Activated naive CD8-positive, alpha-beta T cell treated with anti-CD3 and anti-CD28 coated beads, Interleukin-2, amount 50 U/mL, for 24 hours (primary cell): ENCODE measurements around the gene RBMS3.
"Not testable (repeated sequence)": the region's sequence is repeated elsewhere in the genome, so short reads cannot be mapped to it uniquely, and the experiment has no call there.

Source experiments
- ATAC-seq: fragments of 150-1000 bp; cut with Tn5 transposase; one replicate; pipeline ENCODE4 v1.10.0; 2021
- DNase-seq: peaks from one replicate; pipeline ENCODE4 v3.0.0; 2021
- H3K27ac Mint-ChIP-seq: one replicate; pipeline ENCODE4 v1.8.0; 2021; ENCODE audit warnings: mild to moderate bottlenecking, mixed read lengths
- H3K27me3 Mint-ChIP-seq: one replicate; pipeline ENCODE4 v1.8.0; 2021; ENCODE audit warnings: mixed read lengths
- H3K36me3 Mint-ChIP-seq: one replicate; pipeline ENCODE4 v1.8.0; 2021; ENCODE audit warnings: low read depth, mixed read lengths
- H3K4me1 Mint-ChIP-seq: one replicate; pipeline ENCODE4 v1.8.0; 2021; ENCODE audit warnings: mixed read lengths
- H3K4me3 Mint-ChIP-seq: one replicate; pipeline ENCODE4 v1.8.0; 2021; ENCODE audit warnings: mild to moderate bottlenecking, moderate library complexity, mixed read lengths
- H3K9me3 Mint-ChIP-seq: one replicate; pipeline ENCODE4 v1.8.0; 2021; ENCODE audit warnings: mixed read lengths

Gene RBMS3

GRCh38 chr3:29761517-29761916, 480.6 kb downstream of the RBMS3 start:
- Mint-ChIP-seq H3K36me3 (no peaks in the 10 kb centered on the region), H3K27me3 (peaks cover under 1% of the 10 kb centered on the region), H3K4me1 (no peaks in the 10 kb centered on the region), H3K4me3 (no peak overlapping the region), H3K27ac (no peak overlapping the region), H3K9me3 (no peaks in the 10 kb centered on the region)
- ATAC-seq (no peak), DNase-seq (no peak)

DNA sequence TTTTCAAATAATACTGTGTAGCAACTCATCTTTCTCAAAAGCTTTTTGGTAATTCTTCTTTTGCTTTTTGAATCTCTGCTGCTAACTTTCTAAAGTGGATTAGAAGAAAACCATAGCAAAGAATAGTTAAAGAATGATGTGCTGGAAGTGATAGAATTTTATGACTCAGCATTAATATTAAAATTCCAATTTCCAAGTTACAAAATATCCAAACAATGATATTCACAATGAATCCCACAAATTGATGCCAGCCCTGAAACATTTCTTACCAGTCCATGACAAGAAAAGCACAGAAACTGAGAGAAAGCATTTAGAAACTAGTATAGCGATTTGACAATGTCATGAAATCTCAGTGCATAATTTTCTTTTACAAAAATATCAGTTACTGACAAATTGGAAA, 482.2 kb downstream of the RBMS3 start:
- H3K4me3 Mint-ChIP-seq = no peak overlapping the region
- no peak overlapping the region for H3K27ac Mint-ChIP-seq
- no peak for ATAC-seq
- no peaks in the 10 kb centered on the region for H3K36me3 Mint-ChIP-seq
- H3K27me3 Mint-ChIP-seq = peaks cover 3% of the 10 kb centered on the region
- no peaks in the 10 kb centered on the region for H3K4me1 Mint-ChIP-seq
- H3K9me3 Mint-ChIP-seq = no peaks in the 10 kb centered on the region
- DNase-seq = no peak

- peaks cover 3% of the 10 kb centered on the region for H3K27me3 Mint-ChIP-seq
- H3K4me1 Mint-ChIP-seq = no peaks in the 10 kb centered on the region
- H3K4me3 Mint-ChIP-seq = no peak overlapping the region
- ATAC-seq (no peak), DNase-seq (no peak)
- no peaks in the 10 kb centered on the region for H3K9me3 Mint-ChIP-seq
- no peaks in the 10 kb centered on the region for H3K36me3 Mint-ChIP-seq
- no peak overlapping the region for H3K27ac Mint-ChIP-seq
These were observed 483.2 kb downstream of the RBMS3 start for GRCh38 chr3:29764041-29764440.

DNA sequence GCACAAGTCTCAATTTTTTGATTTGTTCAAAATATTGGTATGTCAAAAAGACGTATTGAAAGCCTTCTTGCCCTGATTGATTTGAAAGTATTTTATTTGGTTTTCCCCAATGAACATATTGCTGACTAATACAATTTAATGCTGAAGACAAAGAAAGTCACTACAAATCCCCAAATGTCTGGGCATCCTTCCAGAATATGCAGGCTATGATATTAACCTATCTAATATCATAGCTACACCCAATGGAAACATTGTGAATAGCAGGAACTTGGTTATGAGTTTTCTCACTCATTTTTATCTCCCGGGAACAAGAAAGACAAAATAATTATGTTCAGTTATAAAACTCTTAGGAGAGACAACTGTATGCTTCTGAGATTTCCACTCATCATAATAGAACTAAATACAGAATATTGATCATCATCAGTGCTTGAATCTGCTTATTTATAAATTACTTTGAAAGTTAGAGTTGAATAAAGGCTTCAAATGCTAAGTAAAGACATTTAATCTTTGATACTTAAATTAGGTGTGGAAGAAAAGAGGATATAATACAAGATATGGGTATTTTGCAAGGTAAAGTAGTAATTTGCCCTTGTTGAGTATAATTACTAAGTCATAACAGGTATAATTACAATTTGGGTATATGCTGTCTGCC, 483.9 kb downstream of the RBMS3 start:
- ATAC-seq (no peak), DNase-seq (no peak)
- no peak overlapping the region for H3K27ac Mint-ChIP-seq
- H3K4me3 Mint-ChIP-seq = no peak overlapping the region
- H3K27me3 Mint-ChIP-seq = peaks cover 3% of the 10 kb centered on the region
- H3K36me3 Mint-ChIP-seq = no peaks in the 10 kb centered on the region
- no peaks in the 10 kb centered on the region for H3K9me3 Mint-ChIP-seq
- H3K4me1 Mint-ChIP-seq = no peaks in the 10 kb centered on the region

DNA sequence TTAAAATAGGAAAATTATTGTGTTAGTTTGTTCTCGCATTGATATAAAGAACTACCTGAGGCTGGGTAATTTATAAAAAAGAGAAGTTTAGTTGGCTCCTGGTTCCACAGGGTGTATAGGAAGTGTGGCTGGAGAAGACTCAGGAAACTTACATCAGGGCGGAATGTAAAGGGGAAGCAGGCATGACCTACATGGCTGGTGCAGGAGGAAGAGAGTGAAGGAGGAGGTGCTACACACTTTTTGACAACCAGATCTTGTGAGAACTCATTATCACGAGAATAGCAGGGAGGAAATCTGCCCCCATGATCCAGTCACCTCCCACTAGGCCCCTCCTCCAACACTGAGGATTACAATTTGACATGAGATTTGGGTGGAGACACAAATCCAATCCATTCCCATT, 490.7 kb downstream of the RBMS3 start:
- peaks cover 6% of the 10 kb centered on the region for H3K27me3 Mint-ChIP-seq
- H3K4me3 Mint-ChIP-seq = no peak overlapping the region
- ATAC-seq (no peak), DNase-seq (no peak)
- H3K9me3 Mint-ChIP-seq = no peaks in the 10 kb centered on the region
- no peaks in the 10 kb centered on the region for H3K4me1 Mint-ChIP-seq
- no peak overlapping the region for H3K27ac Mint-ChIP-seq
- no peaks in the 10 kb centered on the region for H3K36me3 Mint-ChIP-seq

- Mint-ChIP-seq H3K27ac (no peak overlapping the region), H3K36me3 (no peaks in the 10 kb centered on the region), H3K27me3 (peaks cover 4% of the 10 kb centered on the region), H3K4me1 (no peaks in the 10 kb centered on the region), H3K4me3 (no peak overlapping the region), H3K9me3 (no peaks in the 10 kb centered on the region)
- DNase-seq = no peak
- no peak for ATAC-seq
These were observed 491.6 kb downstream of the RBMS3 start for GRCh38 chr3:29772436-29772835.

DNA sequence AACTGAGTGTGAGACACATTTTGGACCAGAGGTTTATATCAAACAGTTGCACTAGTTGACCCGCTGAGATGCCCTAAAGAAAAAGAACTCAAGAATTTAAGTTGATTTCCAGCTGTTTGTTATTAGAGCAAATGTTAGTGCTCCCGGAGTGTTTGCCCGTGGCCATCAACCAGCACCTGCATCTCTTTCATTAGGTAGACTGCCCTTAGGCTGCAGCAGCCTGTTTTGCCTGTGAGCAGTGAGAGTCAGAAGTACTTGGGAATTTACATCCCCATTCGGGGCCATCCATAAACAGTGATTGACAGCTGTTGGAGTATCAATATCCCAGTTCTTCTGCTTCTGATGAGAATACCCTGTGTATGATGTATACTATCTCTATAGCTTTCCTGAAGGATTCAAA, 492.6 kb downstream of the RBMS3 start:
- no peak for DNase-seq
- no peak overlapping the region for H3K4me3 Mint-ChIP-seq
- no peaks in the 10 kb centered on the region for H3K36me3 Mint-ChIP-seq
- H3K27ac Mint-ChIP-seq = no peak overlapping the region
- no peaks in the 10 kb centered on the region for H3K4me1 Mint-ChIP-seq
- no peak for ATAC-seq
- H3K9me3 Mint-ChIP-seq = no peaks in the 10 kb centered on the region
- H3K27me3 Mint-ChIP-seq = peaks cover 4% of the 10 kb centered on the region

DNA sequence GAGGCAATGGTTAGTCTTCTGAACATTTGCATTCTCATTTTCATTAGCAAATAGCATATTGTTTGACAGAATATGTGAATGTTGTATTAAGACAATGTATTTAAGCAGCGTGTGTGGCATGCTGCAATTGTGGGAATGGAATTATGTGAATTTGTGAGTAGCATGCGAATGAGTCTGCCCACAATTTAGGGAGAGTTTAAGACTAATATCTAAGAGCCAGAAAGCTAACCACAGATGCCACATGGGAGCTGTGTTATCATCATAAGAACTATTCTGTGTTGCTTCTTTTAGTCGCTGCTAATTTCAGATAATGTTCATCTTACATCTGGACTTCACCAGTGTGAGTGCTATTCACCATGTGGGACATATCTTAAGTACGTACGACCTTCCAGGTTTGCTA, 494.5 kb downstream of the RBMS3 start:
- ATAC-seq = no peak
- no peaks in the 10 kb centered on the region for H3K36me3 Mint-ChIP-seq
- H3K9me3 Mint-ChIP-seq = no peaks in the 10 kb centered on the region
- H3K27ac Mint-ChIP-seq = no peak overlapping the region
- DNase-seq = no peak
- H3K4me1 Mint-ChIP-seq = no peaks in the 10 kb centered on the region
- H3K27me3 Mint-ChIP-seq = peaks cover 4% of the 10 kb centered on the region
- no peak overlapping the region for H3K4me3 Mint-ChIP-seq

DNA sequence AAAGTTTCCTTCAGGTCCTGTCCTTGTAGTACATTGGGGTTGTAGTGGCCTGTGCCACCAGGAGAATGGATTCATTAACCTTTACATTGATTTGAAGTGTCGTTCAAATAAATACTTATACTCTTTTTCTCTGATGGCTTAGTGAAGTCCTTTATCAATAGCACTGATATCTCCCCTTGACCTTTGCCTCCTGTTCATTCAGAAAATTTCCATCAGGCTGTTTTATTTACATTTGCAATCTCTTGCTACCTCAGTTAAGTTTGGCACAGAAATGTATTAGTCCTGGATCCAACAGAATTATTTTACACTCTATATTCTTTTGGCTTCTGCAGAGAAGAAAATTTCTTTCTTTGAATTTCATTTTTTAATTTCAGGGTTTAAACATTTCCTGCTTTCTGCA, 497.0 kb downstream of the RBMS3 start:
- DNase-seq (no peak), ATAC-seq (no peak)
- peaks cover 4% of the 10 kb centered on the region for H3K27me3 Mint-ChIP-seq
- no peak overlapping the region for H3K27ac Mint-ChIP-seq
- no peak overlapping the region for H3K4me3 Mint-ChIP-seq
- no peaks in the 10 kb centered on the region for H3K4me1 Mint-ChIP-seq
- peaks cover 8% of the 10 kb centered on the region for H3K9me3 Mint-ChIP-seq
- H3K36me3 Mint-ChIP-seq = no peaks in the 10 kb centered on the region

DNA sequence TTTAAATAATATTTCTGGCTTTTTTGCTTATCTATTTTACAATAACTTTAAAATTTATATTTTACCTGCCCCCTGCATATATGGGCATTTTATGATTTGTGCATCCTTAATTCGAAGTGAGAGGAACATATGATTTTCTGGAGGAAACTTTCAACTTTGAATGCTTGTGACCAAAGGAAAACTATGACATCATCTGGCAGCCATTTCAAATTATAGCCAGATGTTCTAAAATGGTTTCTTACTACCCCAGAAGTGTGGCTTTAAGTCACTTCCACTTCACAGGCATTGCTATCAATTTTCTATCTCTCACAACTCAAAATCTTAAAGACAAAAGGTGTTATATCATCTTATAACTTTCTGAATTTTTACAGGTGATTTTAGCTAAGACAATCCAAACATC, 508.8 kb downstream of the RBMS3 start:
- H3K4me3 Mint-ChIP-seq = no peak overlapping the region
- DNase-seq = no peak
- no peak overlapping the region for H3K27ac Mint-ChIP-seq
- no peaks in the 10 kb centered on the region for H3K4me1 Mint-ChIP-seq
- H3K9me3 Mint-ChIP-seq = peaks cover 4% of the 10 kb centered on the region
- H3K27me3 Mint-ChIP-seq = peaks cover 5% of the 10 kb centered on the region
- no peaks in the 10 kb centered on the region for H3K36me3 Mint-ChIP-seq
- ATAC-seq = no peak

- Mint-ChIP-seq H3K9me3 (no peaks in the 10 kb centered on the region), H3K4me3 (no peak overlapping the region), H3K4me1 (no peaks in the 10 kb centered on the region), H3K27ac (no peak overlapping the region), H3K27me3 (no peaks in the 10 kb centered on the region), H3K36me3 (no peaks in the 10 kb centered on the region)
- DNase-seq (no peak), ATAC-seq (no peak)
These were observed 515.9 kb downstream of the RBMS3 start for GRCh38 chr3:29796808-29797207.

- Mint-ChIP-seq H3K4me3 (no peak overlapping the region), H3K27ac (no peak overlapping the region), H3K4me1 (no peaks in the 10 kb centered on the region), H3K36me3 (no peaks in the 10 kb centered on the region), H3K9me3 (no peaks in the 10 kb centered on the region), H3K27me3 (no peaks in the 10 kb centered on the region)
- no peak for DNase-seq
- no peak for ATAC-seq
These were observed 521.2 kb downstream of the RBMS3 start for GRCh38 chr3:29802057-29802456.

DNA sequence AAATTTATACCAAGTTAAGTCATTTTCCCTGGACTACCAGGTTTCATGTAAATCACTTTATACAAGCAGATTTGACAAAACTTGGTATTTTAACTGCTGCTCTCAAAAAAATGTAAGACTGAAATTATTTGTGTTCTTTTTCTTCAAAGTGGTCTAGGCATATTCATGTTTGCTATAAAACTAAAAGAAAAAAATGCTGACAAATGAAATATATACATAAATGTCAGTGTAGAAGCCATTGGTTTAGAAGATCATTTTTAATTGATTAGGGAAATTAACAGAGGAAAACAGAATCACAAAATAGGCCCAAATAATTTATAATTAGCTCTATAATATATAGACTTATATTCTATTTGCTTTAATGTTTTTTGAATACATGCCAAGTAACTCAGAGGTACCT, 523.2 kb downstream of the RBMS3 start:
- no peak for ATAC-seq
- H3K27me3 Mint-ChIP-seq = no peaks in the 10 kb centered on the region
- no peak overlapping the region for H3K27ac Mint-ChIP-seq
- no peaks in the 10 kb centered on the region for H3K9me3 Mint-ChIP-seq
- H3K4me3 Mint-ChIP-seq = no peak overlapping the region
- no peak for DNase-seq
- no peaks in the 10 kb centered on the region for H3K4me1 Mint-ChIP-seq
- no peaks in the 10 kb centered on the region for H3K36me3 Mint-ChIP-seq

GRCh38 chr3:29805757-29806156, 524.9 kb downstream of the RBMS3 start:
- DNase-seq = no peak
- no peak for ATAC-seq

DNA sequence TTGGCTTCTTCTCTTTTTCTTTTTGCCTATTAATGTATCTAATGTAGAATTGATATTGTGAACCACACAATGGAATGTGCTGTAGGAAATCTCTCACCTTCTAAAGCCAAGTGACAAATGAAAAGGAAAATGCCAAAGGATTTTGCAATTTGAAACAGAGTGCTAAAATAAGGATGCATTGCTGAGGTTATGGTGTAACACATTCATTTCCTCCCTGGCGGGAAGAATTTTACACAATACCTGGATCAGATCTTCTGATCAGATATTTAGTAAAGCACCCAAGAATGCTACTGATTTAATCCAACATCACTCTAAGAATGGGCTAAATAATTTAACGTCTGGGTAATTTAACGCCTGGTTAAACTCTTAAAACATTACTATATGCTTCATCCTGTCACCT, 527.5 kb downstream of the RBMS3 start:
- not testable (repeated sequence) for H3K27me3 Mint-ChIP-seq, ATAC-seq, H3K36me3 Mint-ChIP-seq, H3K27ac Mint-ChIP-seq, H3K9me3 Mint-ChIP-seq, H3K4me3 Mint-ChIP-seq, H3K4me1 Mint-ChIP-seq, DNase-seq

More at GRCh38 chr3:29805757-29806156, 524.9 kb downstream of the RBMS3 start:
- Mint-ChIP-seq H3K36me3 (no peaks in the 10 kb centered on the region), H3K4me3 (no peak overlapping the region), H3K4me1 (no peaks in the 10 kb centered on the region), H3K9me3 (no peaks in the 10 kb centered on the region), H3K27me3 (no peaks in the 10 kb centered on the region), H3K27ac (no peak overlapping the region)

GRCh38 chr3:29822071-29822470, 541.2 kb downstream of the RBMS3 start:
- H3K36me3 Mint-ChIP-seq = no peaks in the 10 kb centered on the region
- no peaks in the 10 kb centered on the region for H3K9me3 Mint-ChIP-seq
- no peaks in the 10 kb centered on the region for H3K27me3 Mint-ChIP-seq
- ATAC-seq (no peak), DNase-seq (no peak)
- H3K27ac Mint-ChIP-seq = no peak overlapping the region
- no peaks in the 10 kb centered on the region for H3K4me1 Mint-ChIP-seq
- no peak overlapping the region for H3K4me3 Mint-ChIP-seq
